Stimulated activated CD8-positive, alpha-beta memory T cell treated with anti-CD3 and anti-CD28 coated beads, Interleukin-4, amount 100 ng/mL, for 48 hours (primary cell): ENCODE results near the gene KRT36.

Experiments
- DNase-seq: peaks from one replicate; pipeline ENCODE4 v3.0.0-alpha.2; 2020

Gene KRT36

GRCh38 chr17:41489531-41489930 lies at the start of gene KRT36:
TSS of gene KRT36 (minus strand) at chr17:41489910. CDS start at chr17:41489864, 46 bp downstream.
- DNase-seq: no peak

DNA sequence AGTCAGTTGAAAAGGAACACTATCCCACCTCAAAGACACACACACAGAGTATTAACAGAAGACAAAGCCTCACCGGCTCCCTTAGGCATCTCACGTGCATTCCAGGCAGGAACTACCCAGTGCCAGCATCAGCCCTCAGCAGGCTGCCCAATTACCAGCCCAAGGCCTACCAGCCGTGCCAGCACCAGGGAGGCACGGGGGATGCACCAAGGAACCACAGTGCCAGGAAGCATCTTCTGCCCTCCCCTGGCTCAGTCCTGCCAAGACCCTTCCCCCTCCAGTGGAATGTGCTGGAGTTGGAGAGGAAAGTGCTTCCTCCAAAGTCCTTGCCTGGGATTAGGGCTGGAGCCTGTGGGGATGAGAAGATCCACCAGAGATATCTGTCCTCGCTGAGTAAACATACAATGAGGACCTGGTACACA lies 49.4 kb upstream of the KRT36 start:
- DNase-seq: no peak

- DNase-seq: no peak
Observed at GRCh38 chr17:41538565-41538991, 48.9 kb upstream of the KRT36 start.

DNA sequence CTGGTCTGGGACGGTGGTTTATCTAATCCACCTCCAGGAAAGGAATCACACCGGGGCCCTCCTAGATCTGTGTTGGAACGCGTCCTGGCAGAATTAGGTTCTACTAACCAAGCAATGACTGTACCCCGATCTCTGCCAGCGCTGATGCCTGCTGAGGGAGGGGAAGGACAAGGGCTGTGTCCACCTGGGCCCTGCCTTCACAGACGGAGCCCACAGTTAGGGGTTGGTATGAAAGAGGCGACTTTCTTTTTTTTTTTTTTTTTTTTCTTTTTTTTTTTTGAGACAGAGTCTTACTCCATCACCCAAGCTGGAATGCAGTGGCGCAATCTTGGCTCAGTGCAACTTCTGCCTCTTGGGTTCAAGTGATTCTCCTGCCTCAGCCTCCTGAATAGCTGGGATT lies 48.3 kb upstream of the KRT36 start:
- no peak for DNase-seq

- no peak for DNase-seq
Observed at GRCh38 chr17:41537614-41537954, 47.9 kb upstream of the KRT36 start.

DNA sequence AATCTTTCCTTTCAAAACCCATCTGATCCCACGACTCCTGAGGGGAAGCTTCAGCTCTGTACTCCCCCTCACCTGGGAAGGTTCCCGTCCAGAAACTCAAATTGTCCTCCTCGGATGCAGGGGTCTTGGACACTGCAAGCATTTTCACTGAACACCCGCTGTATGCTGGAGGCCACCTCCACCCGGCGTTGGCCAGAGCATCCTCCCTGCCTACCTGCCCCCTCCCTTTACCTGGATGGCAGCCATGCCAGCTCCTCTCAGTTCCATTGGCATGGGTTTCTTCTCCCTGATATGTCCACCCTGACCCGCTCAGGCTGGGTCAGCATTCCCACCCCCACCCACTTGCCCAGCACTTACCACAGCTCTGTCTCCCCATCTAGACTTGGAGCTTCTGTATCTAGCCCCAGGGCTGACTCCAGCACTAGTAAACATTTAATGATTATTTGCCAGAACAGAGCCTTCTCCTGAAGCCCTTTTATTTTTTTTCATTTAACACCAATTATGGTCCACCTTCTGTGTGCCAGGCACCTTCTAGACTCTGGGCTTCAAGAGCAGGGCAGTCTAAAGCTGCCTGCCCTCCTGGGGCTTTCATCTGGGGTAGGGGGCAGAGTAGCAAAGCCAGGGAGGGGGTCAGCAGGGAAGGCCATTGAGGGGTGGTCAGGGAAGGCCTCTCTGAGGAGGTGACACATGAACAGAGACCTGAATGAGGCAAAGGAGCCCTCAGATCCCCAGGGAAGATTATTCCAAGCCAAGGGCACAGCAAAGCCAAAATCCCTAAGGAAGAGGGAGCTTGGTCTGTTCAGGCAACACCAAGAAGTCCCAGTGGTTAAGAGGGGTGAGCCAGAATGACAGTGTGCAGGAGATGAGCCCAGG lies 47.3 kb upstream of the KRT36 start:
- no peak for DNase-seq

GRCh38 chr17:41535764-41536481 lies 46.2 kb upstream of the KRT36 start:
- DNase-seq: no peak

DNA sequence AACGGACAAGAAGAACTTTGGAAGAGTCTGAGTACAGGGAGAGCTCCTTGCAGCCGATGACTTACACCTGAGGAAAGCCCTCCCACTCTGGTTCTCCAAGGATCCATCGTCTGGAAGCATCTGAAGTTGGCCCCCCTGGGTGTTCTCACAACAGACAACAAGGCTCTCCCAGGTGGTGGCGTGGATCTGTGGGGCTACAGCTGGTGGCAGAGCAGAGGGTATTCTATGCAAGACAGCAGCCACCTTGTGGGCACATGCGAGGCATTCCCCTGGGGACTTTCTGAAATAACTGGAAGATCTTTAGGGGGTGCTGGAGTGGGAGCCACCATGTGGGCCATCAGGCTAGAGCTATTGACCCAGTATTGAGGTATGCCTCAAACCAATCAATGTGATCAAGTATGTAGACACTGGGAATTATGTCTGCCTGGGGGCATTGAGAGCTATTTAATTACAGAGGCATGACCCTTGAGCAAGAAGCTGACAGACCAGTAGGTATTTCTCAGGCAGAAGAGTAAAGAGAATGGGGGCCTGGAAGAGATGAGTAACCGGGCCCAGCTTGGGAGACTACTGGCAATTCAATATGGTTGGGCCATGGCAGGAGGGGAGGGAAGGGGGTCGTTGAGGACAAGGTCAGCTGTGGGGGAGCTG lies 45.3 kb upstream of the KRT36 start:
- no peak for DNase-seq

GRCh38 chr17:41533613-41534012 lies 43.9 kb upstream of the KRT36 start:
- no peak for DNase-seq

DNA sequence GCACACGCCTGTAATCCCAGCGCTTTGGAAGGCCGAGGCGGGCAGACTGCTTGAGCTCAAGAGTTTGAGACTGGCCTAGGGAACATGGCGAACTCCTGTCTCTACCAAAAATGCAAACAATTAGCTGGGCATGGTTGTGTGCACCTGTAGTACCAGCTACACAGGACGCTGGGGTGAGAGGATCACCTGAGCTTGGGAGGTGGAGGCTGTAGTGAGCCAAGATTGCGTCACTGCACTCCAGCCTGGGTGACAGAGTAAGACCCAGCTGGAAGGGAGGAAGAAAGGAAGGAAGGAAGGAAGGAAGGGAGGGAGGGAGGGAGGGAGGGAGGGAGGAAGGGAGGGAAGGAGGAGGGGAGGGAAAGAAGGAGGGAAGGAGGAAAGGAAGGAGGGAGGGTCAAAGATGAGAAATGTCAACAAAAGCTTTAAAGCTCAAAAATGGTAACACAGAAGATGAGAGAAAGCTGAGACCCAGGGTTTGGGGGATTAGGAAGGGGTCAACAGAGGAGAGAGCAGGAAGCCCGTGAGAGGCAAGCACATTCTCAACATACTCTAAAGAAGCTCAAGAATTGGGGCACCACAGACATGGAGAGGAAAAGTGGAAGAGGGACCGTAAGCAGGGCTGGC lies 43.3 kb upstream of the KRT36 start:
- no peak for DNase-seq

DNA sequence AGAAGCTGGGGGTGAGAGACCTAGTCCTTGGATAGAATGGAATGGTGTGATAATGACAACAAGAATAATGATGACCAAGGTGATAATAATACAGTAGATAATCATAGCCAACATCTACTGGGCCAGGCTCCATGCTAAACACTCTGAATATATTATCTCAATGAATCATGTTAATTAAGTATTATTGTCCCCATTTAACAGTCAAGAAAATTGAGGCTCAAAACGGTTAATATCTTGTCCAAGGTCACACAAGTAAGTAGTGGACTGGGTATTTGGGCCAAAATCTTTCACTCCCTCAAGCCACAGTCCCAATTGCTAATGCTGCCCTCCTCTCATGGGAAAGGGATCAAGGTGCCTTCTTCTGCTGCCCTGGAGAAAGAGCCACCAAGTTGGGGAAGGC lies 42.3 kb upstream of the KRT36 start:
- no peak for DNase-seq

DNA sequence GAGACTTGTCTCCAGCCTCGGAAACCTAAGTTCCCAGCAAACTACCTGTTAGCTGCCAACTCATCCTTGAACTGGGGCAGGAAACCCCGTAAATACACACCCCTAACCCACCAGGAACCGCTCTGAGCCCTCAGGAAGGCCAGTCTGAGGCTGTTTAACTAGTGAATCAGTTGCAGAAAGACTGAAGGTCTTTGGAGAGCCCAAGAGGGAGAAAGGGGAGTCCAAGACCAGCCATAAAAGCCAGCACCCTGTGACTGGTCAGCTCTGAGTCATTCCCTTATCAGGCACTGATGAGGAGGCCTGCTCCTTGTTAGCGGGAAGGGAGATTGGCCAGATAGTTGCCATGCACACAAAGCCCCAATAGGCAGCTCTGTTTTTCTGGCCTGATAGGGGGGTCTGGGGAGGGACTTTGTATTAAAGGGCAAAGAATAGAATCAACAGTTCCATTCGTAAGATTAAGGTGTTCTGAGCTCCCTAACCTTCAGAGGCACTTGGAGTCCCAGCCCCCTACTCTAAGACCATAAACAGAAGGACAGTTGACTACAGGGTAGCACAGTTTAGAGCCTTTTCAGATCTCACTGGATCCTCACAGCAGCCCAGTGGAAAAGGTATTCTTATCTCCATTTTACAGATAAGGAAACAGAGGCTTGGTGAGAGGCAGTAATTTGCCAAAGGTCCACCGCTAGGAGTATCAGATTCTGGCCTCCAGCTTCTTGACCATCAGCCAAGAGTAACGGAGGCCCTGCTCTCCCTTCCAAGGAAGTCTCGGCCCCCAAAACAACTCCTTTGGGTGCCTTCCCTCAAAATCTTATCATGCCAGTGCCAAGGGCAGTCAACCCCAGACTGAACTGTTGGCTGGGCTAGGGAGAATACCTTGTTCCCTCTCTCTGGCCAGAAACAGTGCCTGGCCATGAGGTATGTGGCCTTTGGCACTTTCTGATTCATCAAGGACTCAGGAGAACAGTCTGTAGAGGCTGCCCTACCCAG lies 40.6 kb upstream of the KRT36 start:
- no peak for DNase-seq

DNA sequence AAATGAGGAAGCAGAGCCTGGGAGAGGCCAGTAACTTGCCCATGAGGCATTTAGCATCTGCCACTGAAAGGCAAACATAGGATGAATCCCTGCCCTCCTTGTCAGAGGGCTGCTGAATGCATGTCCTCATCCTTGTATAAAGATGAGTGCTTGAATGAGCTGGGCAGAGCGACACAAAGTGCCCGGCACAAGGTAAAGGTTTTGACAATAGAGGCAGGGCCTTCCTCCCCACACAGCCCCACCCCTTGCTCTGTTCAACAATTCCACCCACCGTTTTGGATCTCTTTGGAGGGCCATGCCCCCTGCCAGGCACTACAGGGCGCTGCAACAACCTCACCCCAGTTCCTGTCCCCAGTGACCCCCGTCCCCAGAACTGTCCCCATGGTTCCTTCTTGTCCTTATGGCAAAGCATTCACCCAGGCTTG lies 39.8 kb upstream of the KRT36 start:
- no peak for DNase-seq

DNA sequence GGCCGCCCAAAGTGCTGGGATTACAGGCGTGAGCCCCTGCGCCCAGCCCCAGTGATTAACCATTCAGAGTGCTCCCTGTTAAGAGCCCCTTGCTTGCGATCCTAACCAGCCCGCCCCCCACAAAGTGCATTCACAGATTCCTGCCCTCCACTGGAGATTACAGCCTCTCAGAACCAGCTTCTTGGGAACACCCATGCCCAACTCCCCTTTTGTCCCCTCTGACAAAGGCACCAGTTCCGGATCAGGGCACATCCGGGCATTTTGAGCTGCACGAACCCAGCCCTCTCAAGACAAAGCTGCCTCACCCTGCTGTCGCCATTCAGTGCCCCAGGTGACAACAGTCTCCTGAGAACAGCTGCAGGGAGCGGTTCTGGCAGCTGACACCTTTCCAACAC lies 39.2 kb upstream of the KRT36 start:
- no peak for DNase-seq

DNA sequence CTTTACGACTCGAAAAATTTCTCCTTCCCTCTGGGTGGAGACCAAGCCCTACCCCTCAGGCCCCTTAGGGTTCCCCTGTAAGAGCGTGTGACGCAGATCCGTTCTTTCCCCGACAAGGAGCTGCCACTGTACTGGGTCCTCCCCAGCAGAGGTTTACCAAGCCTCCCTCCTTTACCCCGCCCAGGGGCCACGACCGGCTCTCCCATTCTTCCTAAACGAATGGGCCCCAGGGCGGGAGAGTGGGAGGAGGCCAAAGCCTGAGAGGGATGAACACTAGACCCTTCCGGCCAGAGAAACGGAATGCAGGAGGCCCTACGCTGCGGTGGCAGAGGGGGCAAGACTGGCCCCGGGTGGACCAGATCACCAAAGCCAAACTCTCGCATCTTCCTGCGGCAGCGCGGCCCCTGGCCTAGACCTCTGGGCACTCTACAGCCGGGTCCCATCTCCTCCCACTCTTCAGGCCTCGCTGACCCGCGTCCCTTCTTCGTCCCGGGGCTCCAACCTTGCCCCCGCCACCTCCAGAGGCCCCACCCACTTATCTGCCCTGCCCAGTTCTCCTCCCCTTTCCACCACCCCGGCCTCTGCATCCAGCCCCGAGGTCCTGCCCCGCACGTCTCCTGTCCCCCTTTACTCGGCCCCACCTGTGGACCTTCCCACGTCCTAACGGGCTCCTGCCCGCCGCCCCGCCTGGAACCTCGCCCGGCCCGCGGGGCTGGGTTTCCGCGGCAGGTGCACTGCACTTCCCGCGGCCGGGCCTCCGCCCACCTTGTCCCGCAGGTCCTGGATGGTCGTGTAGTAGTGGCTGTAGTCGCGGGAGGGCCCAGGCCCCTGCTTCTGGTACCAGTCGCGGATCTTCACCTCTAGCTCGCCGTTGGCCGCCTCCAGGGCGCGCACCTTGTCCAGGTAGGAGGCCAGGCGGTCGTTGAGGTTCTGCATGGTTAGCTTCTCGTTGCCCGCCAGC lies 37.6 kb upstream of the KRT36 start:
- DNase-seq: no peak

- DNase-seq: no peak
Observed at GRCh38 chr17:41524261-41524660, 34.6 kb upstream of the KRT36 start.

- no peak for DNase-seq
Observed at GRCh38 chr17:41523787-41524186, 34.1 kb upstream of the KRT36 start.

- DNase-seq: no peak
Observed at GRCh38 chr17:41523225-41523593, 33.5 kb upstream of the KRT36 start.

DNA sequence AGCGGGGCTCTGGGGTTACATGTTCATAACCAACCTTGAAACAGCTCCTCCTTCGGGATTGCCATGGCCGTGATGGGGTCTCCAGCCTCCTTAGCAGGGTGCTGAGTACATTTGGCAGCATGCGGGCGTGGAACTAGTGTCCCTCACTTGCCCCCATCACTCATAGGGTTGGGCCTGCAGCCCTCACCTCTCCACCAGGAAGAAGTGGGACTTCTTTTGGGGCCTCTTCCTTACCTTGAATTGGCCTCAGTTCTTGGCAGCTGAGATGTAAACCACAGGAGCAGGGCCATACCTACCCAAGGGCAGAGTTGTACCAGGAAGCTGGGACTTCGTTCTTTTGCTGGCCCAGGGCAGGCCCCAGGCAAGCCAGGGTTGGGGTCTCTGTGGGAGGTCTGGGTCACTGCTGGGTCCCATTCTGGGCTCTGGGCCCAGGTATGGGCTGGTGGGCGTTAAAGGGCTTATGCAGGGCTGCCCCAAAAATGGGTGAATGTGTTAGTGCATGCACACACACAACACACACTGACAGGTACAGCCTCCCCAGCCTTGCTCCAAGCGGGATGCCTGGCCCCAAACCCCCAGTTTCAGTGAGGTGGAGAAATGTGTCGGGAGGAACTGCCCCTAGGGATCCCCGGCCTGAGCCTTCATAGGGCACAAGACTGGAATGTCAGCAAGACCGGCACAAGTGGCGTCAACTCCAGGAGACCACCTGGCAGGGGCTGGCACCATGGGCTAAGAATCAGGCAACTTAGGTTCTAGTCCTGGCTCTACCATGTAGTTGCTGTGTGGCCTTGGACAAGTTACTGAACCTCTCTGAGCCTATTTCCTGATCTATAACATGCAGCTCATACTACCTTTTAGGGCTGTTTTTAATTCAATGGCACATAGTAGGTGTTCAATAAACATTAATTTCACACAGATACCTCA lies 32.9 kb upstream of the KRT36 start:
- no peak for DNase-seq
